ENCODE data around the gene PRICKLE2. TPM values are rescaled to one million over a fixed set of nuclear protein-coding genes. Genes with fewer than 3 reads are reported as not detected.

The PRICKLE2 gene
- total RNA-seq, 1 donor from 2014 or later = 43.5 TPM

GRCh38 chr3:64152086-64152485, 73.2 kb downstream of the PRICKLE2 start:
- Histone ChIP-seq H3K4me3 (no peak overlapping the region), H3K36me3 (peaks cover 55% of the 10 kb centered on the region), H3K4me1 (peaks cover 18% of the 10 kb centered on the region), H3K9me3 (no peaks in the 10 kb centered on the region), H3K27ac (peak overlapping the region; percentile 78), H3K27me3 (ENCODE audit: low read depth) (no peaks in the 10 kb centered on the region)
- TF ChIP-seq CTCF (IDR thresholded peaks at IDR 0.05) = no peak
- DNase-seq (no peak), ATAC-seq (no peak)
- intact Hi-C loops (cut with DNase I) = no loop called here

- Histone ChIP-seq H3K27ac (peak overlapping the region; percentile 78), H3K9me3 (no peaks in the 10 kb centered on the region), H3K4me1 (peaks cover 18% of the 10 kb centered on the region), H3K36me3 (peaks cover 55% of the 10 kb centered on the region), H3K27me3 (ENCODE audit: low read depth) (no peaks in the 10 kb centered on the region), H3K4me3 (no peak overlapping the region)
- intact Hi-C loops (cut with DNase I) = no loop called here
- DNase-seq (no peak), ATAC-seq (peak; percentile 75 to 78)
- no peak for TF ChIP-seq CTCF (IDR thresholded peaks at IDR 0.05)
Measured at GRCh38 chr3:64151342-64151871, 73.9 kb downstream of the PRICKLE2 start.

GRCh38 chr3:64150623-64151207, 74.6 kb downstream of the PRICKLE2 start:
- peak overlapping the region; percentile 78 for H3K27ac ChIP-seq
- DNase-seq (peak; percentile 86), ATAC-seq (peak; percentile 96 to 97)
- intact Hi-C loops (cut with DNase I) = no loop called here
- H3K9me3 ChIP-seq = no peaks in the 10 kb centered on the region
- H3K4me3 ChIP-seq = no peak overlapping the region
- H3K36me3 ChIP-seq = peaks cover 55% of the 10 kb centered on the region
- H3K27me3 ChIP-seq (ENCODE audit: low read depth) = no peaks in the 10 kb centered on the region
- no peak for TF ChIP-seq CTCF (IDR thresholded peaks at IDR 0.05)
- peaks cover 18% of the 10 kb centered on the region for H3K4me1 ChIP-seq

GRCh38 chr3:64149886-64150285, 75.4 kb downstream of the PRICKLE2 start:
- H3K27me3 ChIP-seq (ENCODE audit: low read depth) = no peaks in the 10 kb centered on the region
- ATAC-seq (no peak), DNase-seq (no peak)
- H3K4me1 ChIP-seq = peaks cover 18% of the 10 kb centered on the region
- intact Hi-C loops (cut with DNase I) = no loop called here
- no peaks in the 10 kb centered on the region for H3K9me3 ChIP-seq
- H3K27ac ChIP-seq = peak overlapping the region; percentile 78
- TF ChIP-seq CTCF (IDR thresholded peaks at IDR 0.05) = no peak
- H3K4me3 ChIP-seq = no peak overlapping the region
- H3K36me3 ChIP-seq = peaks cover 55% of the 10 kb centered on the region

- DNase-seq (no peak), ATAC-seq (no peak)
- no peaks in the 10 kb centered on the region for H3K27me3 ChIP-seq (ENCODE audit: low read depth)
- H3K9me3 ChIP-seq = no peaks in the 10 kb centered on the region
- H3K27ac ChIP-seq = peak overlapping the region; percentile 78
- peaks cover 18% of the 10 kb centered on the region for H3K4me1 ChIP-seq
- no peak overlapping the region for H3K4me3 ChIP-seq
- intact Hi-C loops (cut with DNase I) = no loop called here
- TF ChIP-seq CTCF (IDR thresholded peaks at IDR 0.05) = no peak
- H3K36me3 ChIP-seq = peaks cover 55% of the 10 kb centered on the region
Measured at GRCh38 chr3:64148955-64149653, 76.2 kb downstream of the PRICKLE2 start.
